ENCODE data around the gene AMN.

AMN gene

GRCh38 chr14:102899516-102899900, 23.0 kb upstream of the AMN start:
- no peak for TF ChIP-seq CTCF (IDR thresholded peaks at IDR 0.05; ENCODE audit: borderline replicate concordance, insufficient read depth, low read depth, low read length)
- H3K4me3 ChIP-seq (ENCODE audit: low read depth, low read length), result no peak overlapping the region

- no peak for TF ChIP-seq CTCF (IDR thresholded peaks at IDR 0.05; ENCODE audit: borderline replicate concordance, insufficient read depth, low read depth, low read length)
- H3K4me3 ChIP-seq (ENCODE audit: low read depth, low read length), result peak overlapping the region; percentile 35
Measured at GRCh38 chr14:102900631-102901571, 21.6 kb upstream of the AMN start.

- H3K4me3 ChIP-seq (ENCODE audit: low read depth, low read length), result no peak overlapping the region
- no peak for TF ChIP-seq CTCF (IDR thresholded peaks at IDR 0.05; ENCODE audit: borderline replicate concordance, insufficient read depth, low read depth, low read length)
Measured at GRCh38 chr14:102901633-102902032, 20.8 kb upstream of the AMN start.

GRCh38 chr14:102902086-102902485, 20.4 kb upstream of the AMN start:
- no peak for TF ChIP-seq CTCF (IDR thresholded peaks at IDR 0.05; ENCODE audit: borderline replicate concordance, insufficient read depth, low read depth, low read length)
- no peak overlapping the region for H3K4me3 ChIP-seq (ENCODE audit: low read depth, low read length)

GRCh38 chr14:102902523-102903247, 19.8 kb upstream of the AMN start:
- no peak for TF ChIP-seq CTCF (IDR thresholded peaks at IDR 0.05; ENCODE audit: borderline replicate concordance, insufficient read depth, low read depth, low read length)
- no peak overlapping the region for H3K4me3 ChIP-seq (ENCODE audit: low read depth, low read length)

- H3K4me3 ChIP-seq (ENCODE audit: low read depth, low read length), result no peak overlapping the region
- TF ChIP-seq CTCF (IDR thresholded peaks at IDR 0.05; ENCODE audit: borderline replicate concordance, insufficient read depth, low read depth, low read length), result no peak
Measured at GRCh38 chr14:102903248-102903888, 19.1 kb upstream of the AMN start.

All from GM12875 (cell line).